Endothelial cell of umbilical vein (primary cell): ENCODE results near the gene KRT76.

Experiments
- EZH2 ChIP-seq: IDR thresholded peaks from 2 replicates; pipeline ENCODE4 v1.6.1; 2012; ENCODE audit warnings: borderline replicate concordance, low read depth, mild to moderate bottlenecking, moderate library complexity, low read length, inconsistent platforms; ENCODE audit not compliant: severe bottlenecking
- FOS ChIP-seq: IDR thresholded peaks from 2 replicates; pipeline ENCODE4 v1.6.1; 2011; ENCODE audit warnings: mild to moderate bottlenecking, low read length, moderate library complexity, borderline replicate concordance; ENCODE audit not compliant: insufficient read depth
- GATA2 ChIP-seq: IDR thresholded peaks from 2 replicates; pipeline ENCODE4 v1.7.0; 2011; ENCODE audit warnings: low read depth, mild to moderate bottlenecking, moderate library complexity, mixed read lengths, low read length; ENCODE audit not compliant: insufficient read length, insufficient read depth
- JUN ChIP-seq: IDR thresholded peaks from 2 replicates; pipeline ENCODE4 v1.6.1; 2011; ENCODE audit warnings: borderline replicate concordance, low read depth; ENCODE audit not compliant: insufficient read length, insufficient read depth
- MYC ChIP-seq: IDR thresholded peaks from one replicate; pipeline ENCODE4 v1.6.1; 2011; ENCODE audit warnings: mild to moderate bottlenecking, low read depth, low read length
- POLR2A ChIP-seq: IDR thresholded peaks from 2 replicates; pipeline ENCODE4 v1.6.1; 2012; ENCODE audit warnings: low read depth, mild to moderate bottlenecking, control low read depth, low read length
- POLR2AphosphoS5 ChIP-seq: IDR thresholded peaks from 2 replicates; pipeline ENCODE4 v1.6.1; 2012; ENCODE audit warnings: low read depth, mild to moderate bottlenecking, control low read depth, low read length, moderate library complexity; ENCODE audit not compliant: insufficient read depth
- TF ChIP-seq, protein P1 (sequence below), 2 donors: IDR thresholded peaks; 1 replicate in 1 of 2; 2 replicates in 1 of 2; pipeline ENCODE4 v1.5.1; 2011; ENCODE audit warnings: low read length in 2 of 2, mild to moderate bottlenecking in 2 of 2, moderate library complexity in 2 of 2, control low read depth in 1 of 2, inconsistent platforms in 1 of 2, low read depth in 1 of 2; ENCODE audit not compliant: insufficient read depth in 1 of 2; ENCODE audit errors: extremely low read depth in 1 of 2
- TF ChIP-seq, protein P2 (sequence below): IDR thresholded peaks from 2 replicates; pipeline ENCODE4 v1.6.1; 2011; ENCODE audit not compliant: insufficient read depth, insufficient read length

- TF ChIP-seq POLR2AphosphoS5, result no peak
- TF ChIP-seq, protein P1, sequence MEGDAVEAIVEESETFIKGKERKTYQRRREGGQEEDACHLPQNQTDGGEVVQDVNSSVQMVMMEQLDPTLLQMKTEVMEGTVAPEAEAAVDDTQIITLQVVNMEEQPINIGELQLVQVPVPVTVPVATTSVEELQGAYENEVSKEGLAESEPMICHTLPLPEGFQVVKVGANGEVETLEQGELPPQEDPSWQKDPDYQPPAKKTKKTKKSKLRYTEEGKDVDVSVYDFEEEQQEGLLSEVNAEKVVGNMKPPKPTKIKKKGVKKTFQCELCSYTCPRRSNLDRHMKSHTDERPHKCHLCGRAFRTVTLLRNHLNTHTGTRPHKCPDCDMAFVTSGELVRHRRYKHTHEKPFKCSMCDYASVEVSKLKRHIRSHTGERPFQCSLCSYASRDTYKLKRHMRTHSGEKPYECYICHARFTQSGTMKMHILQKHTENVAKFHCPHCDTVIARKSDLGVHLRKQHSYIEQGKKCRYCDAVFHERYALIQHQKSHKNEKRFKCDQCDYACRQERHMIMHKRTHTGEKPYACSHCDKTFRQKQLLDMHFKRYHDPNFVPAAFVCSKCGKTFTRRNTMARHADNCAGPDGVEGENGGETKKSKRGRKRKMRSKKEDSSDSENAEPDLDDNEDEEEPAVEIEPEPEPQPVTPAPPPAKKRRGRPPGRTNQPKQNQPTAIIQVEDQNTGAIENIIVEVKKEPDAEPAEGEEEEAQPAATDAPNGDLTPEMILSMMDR (IDR thresholded peaks at IDR 0.05; ENCODE audit: extremely low read depth in 1 of 2, insufficient read depth in 1 of 2, low read depth in 1 of 2, low read length in 2 of 2), result no peak
- no peak for TF ChIP-seq POLR2A
- TF ChIP-seq EZH2, result no peak
- TF ChIP-seq GATA2, result no peak
- TF ChIP-seq JUN, result no peak
- TF ChIP-seq, protein P2, sequence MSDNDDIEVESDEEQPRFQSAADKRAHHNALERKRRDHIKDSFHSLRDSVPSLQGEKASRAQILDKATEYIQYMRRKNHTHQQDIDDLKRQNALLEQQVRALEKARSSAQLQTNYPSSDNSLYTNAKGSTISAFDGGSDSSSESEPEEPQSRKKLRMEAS, result no peak
- TF ChIP-seq MYC, result no peak
- TF ChIP-seq FOS, result no peak
Measured at GRCh38 chr12:52763036-52763659, 14.0 kb downstream of the KRT76 start.
